GM13976 (cell line): ENCODE measurements around the gene SNX14.

Experiments used
- DNase-seq: peaks from one replicate; pipeline ENCODE4 v3.0.0; 2012; ENCODE audit warnings: low spot score
- CTCF ChIP-seq: IDR thresholded peaks from 2 replicates; pipeline ENCODE4 v1.5.1; 2012; ENCODE audit warnings: borderline replicate concordance, mild to moderate bottlenecking; ENCODE audit not compliant: insufficient read depth; ENCODE audit errors: extremely low read depth, missing control alignments, control extremely low read depth
- in situ Hi-C: fragments of 300-500 bp; cut with MboI; formaldehyde crosslinking; loops from one replicate; pipeline ENCODE4 v1.12.0; 2022; ENCODE audit warnings: low sequenced_read_pairs, mixed read lengths, inconsistent platforms; ENCODE audit not compliant: unreplicated experiment

SNX14 gene

GRCh38 chr6:85476532-85476931, 117.1 kb downstream of the SNX14 start:
- in situ Hi-C loops: no loop called here
- no peak for DNase-seq
- TF ChIP-seq CTCF: no peak

- in situ Hi-C loops: no loop called here
- no peak for TF ChIP-seq CTCF
Measured at GRCh38 chr6:85473748-85474147, 119.9 kb downstream of the SNX14 start.

GRCh38 chr6:85472744-85473143, 120.9 kb downstream of the SNX14 start:
- DNase-seq: no peak
- in situ Hi-C loops: no loop called here
- no peak for TF ChIP-seq CTCF

More at GRCh38 chr6:85473748-85474147, 119.9 kb downstream of the SNX14 start:
- no peak for DNase-seq

- no peak for DNase-seq
- no peak for TF ChIP-seq CTCF
- in situ Hi-C loops: no loop called here
Measured at GRCh38 chr6:85470023-85470410, 123.6 kb downstream of the SNX14 start.

- in situ Hi-C loops: no loop called here
- DNase-seq: no peak
- TF ChIP-seq CTCF: no peak
Measured at GRCh38 chr6:85469276-85470022, 124.2 kb downstream of the SNX14 start.

GRCh38 chr6:85468326-85468725, 125.3 kb downstream of the SNX14 start:
- no peak for DNase-seq
- TF ChIP-seq CTCF: no peak
- in situ Hi-C loops: no loop called here
